ENCODE results near the gene PIGM. TPM values are rescaled to one million over a fixed set of nuclear protein-coding genes. Genes with fewer than 3 reads are reported as not detected.

The PIGM gene
- total RNA-seq, 1 experiment from 2014 or later, result 4.4 TPM

- TF ChIP-seq ZNF425 (CRISPR knock-in tag; conservative IDR thresholded peaks at IDR 0.05), result no peak
Observed at GRCh38 chr1:160075836-160076235, 44.0 kb upstream of the PIGM start (continued).

GRCh38 chr1:160074865-160075264 lies 43.1 kb upstream of the PIGM start:
- Mint-ChIP-seq H3K27ac (no peak overlapping the region), H3K4me1 (peaks cover 11% of the 10 kb centered on the region), H3K9me3 (no peaks in the 10 kb centered on the region), H3K27me3 (ENCODE audit: low read depth) (peaks cover 77% of the 10 kb centered on the region), H3K4me3 (no peak overlapping the region), H3K36me3 (no peaks in the 10 kb centered on the region)
- ATAC-seq (no peak), DNase-seq (ENCODE audit: low spot score) (no peak)
- ChIA-PET POLR2A (no interaction called here), CTCF (interaction anchor here (1.2 to 29.5 kb wide), 3 partner anchors 11 to 50 kb away, joined by 3 to 978 read pairs (median 16); no protein-coding TSS in a partner anchor)
- no peak for TF ChIP-seq ZNF317 (CRISPR knock-in tag; IDR thresholded peaks at IDR 0.05; ENCODE audit: borderline replicate concordance, low read depth)
- no peak for TF ChIP-seq ZBTB43 (CRISPR knock-in tag; IDR thresholded peaks at IDR 0.05)
- TF ChIP-seq HMGXB4 (CRISPR knock-in tag; IDR thresholded peaks at IDR 0.05), result no peak
- TF ChIP-seq ZBTB21 (CRISPR knock-in tag; IDR thresholded peaks at IDR 0.05; ENCODE audit: borderline replicate concordance), result no peak
- no peak for TF ChIP-seq FOXK1 (CRISPR knock-in tag; IDR thresholded peaks at IDR 0.05)
- TF ChIP-seq FOXP4 (CRISPR knock-in tag; IDR thresholded peaks at IDR 0.05), result no peak
- TF ChIP-seq ZMAT4 (CRISPR knock-in tag; IDR thresholded peaks at IDR 0.05), result no peak
- no peak for TF ChIP-seq GABPB1 (CRISPR knock-in tag; IDR thresholded peaks at IDR 0.05)
- TF ChIP-seq USF2 (CRISPR knock-in tag; IDR thresholded peaks at IDR 0.05), result no peak
- TF ChIP-seq RORB (CRISPR knock-in tag; IDR thresholded peaks at IDR 0.05), result no peak
- TF ChIP-seq E2F4 (CRISPR knock-in tag; IDR thresholded peaks at IDR 0.05; ENCODE audit: borderline replicate concordance, low read depth), result no peak
- no peak for TF ChIP-seq ZNF121 (CRISPR knock-in tag; IDR thresholded peaks at IDR 0.05)
- no peak for TF ChIP-seq IRF2 (CRISPR knock-in tag; IDR thresholded peaks at IDR 0.05; ENCODE audit: borderline replicate concordance, low read depth)
- TF ChIP-seq E2F1 (CRISPR knock-in tag; IDR thresholded peaks at IDR 0.05), result no peak
- no peak for TF ChIP-seq CBFB (CRISPR knock-in tag; IDR thresholded peaks at IDR 0.05; ENCODE audit: low read depth)
- no peak for TF ChIP-seq TEAD1 (CRISPR knock-in tag; IDR thresholded peaks at IDR 0.05)
- TF ChIP-seq AFF4 (CRISPR knock-in tag; IDR thresholded peaks at IDR 0.05; ENCODE audit: borderline replicate concordance), result no peak
- TF ChIP-seq CREB1 (CRISPR knock-in tag; IDR thresholded peaks at IDR 0.05), result no peak
- no peak for TF ChIP-seq ATF1 (CRISPR knock-in tag; IDR thresholded peaks at IDR 0.05)
- no peak for TF ChIP-seq ZNF396 (CRISPR knock-in tag; IDR thresholded peaks at IDR 0.05; ENCODE audit: borderline replicate concordance)
